SKM-1 treated with dmso at 0.1 percent for 144 hours (cell line): ENCODE measurements around the gene HOXB2.

ENCODE experiments used
- DNase-seq: peaks from one replicate; lab custom pipeline; 2025; ENCODE audit not compliant: unreplicated experiment; lab: John Stamatoyannopoulos, UW

Gene HOXB2

DNA sequence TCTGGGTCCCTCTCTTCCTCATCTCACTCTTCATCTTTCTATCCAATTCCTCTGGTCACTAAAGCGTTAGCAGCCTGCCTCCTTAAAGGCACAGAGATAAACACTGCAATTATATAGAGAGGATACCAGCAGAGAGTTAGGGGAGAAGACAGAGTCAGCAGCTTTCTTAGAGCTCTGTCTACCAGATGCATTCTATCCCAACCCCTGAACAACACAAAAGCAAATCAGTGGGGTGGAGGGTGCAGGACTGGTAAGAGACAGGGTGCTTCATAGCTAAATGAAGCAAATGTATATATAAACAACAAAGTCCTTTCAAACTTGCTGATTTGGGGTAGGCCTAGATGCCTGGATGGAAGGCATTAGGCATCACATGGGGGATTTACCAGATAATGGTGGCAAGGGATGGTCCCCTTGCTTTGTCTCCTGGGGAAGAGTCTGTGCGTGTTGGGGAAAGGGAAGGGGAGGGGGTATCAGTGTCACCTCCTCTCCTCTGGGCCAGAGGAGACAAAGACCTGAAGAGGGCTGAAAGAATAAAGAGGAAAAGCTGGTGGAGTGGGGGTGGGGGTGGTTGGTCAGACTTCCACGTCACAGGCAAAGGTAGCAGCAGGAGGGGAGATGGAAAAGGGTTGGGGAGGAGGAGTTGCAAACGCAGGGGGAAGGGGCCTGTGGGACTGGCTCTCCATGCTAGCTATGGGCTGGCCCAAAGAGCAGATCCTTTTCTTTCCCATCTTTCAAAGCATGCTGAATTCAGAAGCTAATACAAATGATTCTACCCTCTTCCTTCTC is 21.2 kb upstream of the HOXB2 start:
- no peak for DNase-seq

DNA sequence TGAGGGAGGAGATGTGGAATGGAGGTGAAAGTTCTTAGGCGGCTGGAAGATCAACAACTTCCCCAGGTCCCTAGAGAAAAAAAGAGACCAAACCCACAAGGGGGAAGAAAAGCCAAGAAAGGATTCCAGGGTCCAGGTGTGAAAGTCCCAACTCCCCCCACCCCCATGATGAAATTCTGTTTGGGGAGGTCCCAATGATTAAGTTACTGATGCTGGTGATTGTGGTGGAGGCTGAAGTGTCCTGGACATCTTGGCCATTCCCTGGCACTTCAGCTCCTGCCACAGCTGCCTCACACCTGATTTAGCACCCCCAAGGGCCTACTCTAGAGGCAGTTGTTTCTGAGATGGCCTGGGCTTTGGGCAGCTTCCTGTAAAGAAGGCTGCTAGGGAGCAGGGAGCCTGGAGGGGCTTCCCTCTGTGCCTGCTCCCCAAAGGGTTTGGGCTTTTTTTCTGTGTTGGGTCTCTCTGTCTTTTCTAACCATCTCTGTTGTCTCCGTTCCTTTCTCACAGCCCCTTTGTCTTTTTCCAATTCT is 20.2 kb upstream of the HOXB2 start:
- DNase-seq = no peak

DNA sequence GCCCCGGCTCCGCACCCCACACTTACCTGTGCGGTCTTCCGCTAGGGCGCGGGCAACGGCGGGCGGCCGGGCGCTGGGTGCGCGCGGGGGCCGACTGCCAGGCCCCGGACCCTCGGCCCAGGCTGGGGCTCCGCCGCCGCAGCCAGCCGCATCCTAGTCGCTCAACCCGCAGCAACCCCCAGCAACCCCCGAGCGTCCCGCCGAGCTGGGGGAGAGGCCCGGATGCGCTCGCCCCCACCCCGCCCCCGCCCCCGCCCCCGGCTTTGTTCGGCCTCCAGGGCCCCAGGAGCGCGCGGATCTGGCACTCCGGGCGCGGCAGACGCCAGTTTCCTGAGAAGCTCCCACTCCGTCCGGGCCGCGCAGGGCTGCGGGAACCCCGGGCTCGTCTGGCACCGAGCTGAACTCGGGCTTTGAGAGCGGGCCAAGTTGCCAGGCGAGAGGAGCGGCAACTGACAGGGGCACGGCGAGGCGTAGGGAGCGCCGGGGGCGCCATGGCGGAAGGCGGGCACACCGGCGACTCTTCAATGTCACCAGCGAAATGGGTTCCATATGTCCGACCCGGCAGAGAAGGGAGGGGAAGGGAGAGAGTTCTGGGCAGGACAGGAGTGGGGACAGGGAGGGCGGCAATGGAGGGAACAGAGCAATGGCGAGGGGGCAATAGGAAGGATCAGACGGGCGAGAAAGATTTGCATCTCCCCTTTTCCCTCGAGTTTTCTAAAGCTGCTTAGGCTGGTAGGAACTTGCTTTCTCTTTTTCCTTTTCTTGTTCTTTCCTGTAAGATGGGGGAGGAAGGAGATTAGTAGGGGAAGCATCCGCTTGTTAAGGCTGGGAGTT is 19.5 kb upstream of the HOXB2 start:
- no peak for DNase-seq

DNA sequence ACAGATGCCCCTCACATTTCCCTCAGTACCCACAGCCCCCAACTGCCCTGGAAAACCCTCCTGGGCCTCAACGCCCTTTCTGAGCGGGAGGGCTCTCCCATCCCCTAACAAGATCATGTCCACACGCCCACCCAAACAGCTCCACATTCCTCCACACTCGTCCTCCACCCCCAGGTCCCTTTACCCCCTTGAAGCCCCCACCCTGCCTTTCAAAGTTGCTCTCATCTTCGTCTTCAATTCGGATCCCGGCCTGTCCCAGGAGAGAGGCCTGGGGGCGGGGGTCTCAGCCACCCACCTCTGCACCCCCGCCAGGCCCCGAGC is 18.9 kb upstream of the HOXB2 start:
- DNase-seq = no peak

DNA sequence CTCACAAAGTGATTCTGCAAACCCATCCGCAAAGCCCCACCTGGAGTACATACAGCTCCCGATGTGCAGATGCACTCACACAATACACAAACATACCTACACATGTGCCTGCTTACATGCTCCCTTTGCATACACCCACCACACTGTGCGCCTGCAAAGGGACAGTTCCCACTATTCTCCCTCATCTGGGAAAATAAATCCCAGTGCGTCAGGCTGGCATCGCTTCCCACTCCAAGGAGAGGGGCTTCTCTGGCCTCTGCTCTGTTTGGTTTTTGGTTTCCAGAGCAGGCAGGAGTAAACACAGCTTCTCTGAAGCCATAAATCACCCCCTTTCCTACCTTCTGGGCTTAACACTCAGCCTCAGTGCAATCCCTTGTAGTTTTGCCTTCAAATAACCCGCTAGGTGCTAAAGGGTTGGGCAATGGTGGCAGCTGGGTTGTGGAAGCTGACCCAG is 18.5 kb upstream of the HOXB2 start:
- no peak for DNase-seq

DNA sequence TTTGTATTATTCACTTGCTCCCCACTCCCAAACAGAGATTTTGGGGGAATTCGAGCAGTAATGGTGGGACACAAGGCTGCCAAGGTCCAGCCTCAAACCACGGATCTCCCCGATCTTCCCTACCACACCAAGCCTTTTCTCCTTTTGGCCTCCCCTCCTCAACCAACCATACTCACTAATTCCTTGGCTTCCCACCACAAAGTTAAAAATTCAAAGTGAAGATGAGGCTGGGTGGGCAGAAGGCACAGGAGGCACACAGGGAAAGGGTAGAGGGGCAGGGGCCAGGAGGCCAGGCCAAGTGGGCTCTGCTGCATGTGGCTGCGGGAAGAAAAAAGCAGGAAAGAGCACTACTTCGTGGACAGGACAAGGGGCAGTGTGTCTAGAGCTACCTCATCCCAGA is 18.0 kb upstream of the HOXB2 start:
- DNase-seq = no peak

DNA sequence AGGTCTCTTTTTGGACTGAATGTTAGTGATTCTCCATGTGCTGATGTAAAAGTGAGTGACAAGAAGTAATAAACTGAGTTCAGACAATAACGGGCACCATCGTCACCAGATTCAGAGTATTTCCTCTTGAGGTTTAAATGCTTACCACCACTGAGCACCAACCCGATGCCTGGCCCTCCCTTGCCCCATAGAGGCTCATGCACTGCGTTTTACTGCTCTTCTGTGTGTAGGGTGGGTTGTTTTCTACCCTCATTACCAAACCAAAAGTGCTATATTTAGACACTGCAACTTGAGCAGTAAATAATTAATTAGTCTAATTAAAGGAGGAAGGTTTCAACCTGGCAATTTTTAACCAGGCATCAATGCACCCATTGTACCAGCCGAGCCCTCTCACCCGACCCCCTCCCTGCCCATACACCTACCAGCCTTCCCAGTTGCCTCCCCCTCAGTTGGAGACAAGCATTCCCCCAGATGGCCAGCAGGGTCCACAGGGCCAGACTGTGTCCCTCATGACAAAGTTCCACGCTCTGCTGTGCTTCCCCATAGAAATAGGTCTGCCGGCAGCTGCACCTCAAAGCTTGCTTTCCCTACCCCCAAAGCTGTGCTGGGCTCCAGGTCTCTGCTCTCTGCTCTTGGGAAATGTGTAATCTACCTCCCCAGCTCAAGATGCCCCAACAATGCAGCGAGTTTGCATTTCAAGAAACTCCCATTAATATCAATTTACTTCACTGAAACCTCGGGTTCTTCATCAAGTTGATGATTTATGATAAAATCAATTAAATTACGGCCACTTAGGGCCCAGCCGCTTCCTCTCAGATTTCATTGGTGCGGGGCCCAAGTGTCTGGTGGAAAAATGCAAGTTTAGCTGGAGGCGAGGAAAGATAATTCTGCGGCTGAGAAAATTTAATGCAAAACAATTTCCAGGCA is 17.2 kb upstream of the HOXB2 start:
- no peak for DNase-seq

DNA sequence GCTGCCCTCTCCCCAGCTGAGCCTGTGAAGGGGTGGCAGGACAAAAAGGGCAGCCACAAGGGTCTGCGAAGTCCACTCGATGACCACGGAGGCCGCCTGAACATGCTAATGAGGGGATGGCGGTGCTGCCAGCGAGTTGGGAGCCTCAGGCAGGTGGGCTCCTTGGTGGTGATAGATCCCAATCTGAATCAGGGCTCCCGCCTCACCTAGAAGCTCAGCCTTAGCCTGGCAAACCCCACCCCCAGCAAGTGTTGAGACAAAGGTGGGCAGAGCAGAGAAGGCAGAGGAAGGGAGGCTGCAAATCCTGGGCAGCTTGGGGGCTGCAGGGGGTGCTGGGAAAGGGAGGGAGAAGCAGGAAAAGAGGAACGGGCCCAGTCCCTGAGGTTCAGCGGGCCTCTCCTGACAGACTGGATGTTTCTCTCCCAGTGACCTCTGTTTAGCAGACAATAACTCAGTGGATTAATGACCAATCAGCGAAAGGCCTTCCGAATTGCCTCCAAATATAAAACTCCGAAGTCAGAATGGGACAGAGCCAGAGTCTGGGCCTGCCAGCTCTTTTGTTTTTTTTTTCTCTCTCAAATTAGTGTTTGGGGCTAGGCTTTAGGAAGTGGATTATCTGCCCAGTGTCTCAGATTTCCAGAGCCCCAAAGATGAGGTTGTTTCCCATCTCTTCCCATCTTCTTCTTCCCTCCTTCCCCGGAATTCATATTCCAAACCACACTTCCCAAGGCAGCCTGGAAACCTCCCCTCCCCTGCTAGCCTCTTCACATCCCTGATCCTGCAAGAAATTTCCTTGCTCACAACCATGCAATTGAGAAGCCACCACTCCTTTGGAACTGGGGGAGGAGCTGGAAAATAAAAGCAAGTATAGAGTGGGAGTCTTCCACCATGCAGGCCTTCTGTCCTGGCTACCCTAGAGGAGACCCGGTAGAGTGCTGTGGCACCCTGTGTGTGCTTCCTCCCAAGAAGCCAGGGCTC is 15.2 kb upstream of the HOXB2 start:
- no peak for DNase-seq

DNA sequence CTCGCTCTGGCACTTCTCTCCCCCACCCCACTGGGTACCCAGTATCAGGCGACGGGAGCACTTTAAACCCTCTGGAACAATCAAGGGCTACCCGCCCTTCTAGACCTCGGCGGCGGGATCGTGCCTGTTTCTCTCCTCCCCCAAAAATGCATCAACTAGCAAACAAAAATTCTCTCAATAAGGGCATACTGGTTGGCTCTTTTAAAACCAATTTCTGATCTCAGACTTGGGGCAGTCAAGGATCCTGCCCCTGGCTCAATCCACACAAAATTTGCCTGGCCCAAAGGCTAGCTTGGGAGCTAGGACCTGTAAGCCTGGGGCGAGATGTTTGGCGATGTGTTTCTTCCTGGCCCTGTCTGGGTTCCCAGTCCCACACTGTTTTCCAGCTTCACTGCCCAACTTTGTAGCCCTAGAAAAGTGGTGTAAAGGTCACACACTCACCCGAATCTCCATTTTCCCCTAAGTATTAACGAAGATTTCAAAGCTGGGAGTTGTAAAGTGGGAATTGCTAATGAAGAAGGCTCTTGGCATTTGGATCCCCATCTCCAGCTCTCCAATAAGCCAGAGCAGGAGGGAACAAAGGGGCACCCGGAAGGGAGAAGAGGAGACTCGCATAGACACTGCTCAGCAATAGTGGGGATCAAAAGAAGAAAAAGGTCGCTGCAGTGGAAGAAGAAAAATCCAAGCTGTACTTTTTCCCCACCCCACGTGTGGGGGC is 14.4 kb upstream of the HOXB2 start:
- DNase-seq = no peak

DNA sequence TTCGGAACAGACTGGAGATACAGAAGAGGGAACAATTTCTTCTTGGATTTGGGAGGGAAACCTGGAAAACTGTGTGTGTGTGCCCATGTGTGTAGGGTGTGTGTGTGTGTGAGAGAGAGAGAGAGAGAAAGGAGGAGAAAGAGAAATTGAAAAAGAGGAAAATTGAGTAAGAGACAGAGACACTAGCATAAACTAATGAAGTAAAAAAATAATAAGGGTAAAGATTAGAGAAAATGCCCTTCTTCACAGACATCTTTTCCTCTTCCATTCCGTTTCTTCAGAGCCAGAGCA is 13.9 kb upstream of the HOXB2 start:
- DNase-seq = no peak

DNA sequence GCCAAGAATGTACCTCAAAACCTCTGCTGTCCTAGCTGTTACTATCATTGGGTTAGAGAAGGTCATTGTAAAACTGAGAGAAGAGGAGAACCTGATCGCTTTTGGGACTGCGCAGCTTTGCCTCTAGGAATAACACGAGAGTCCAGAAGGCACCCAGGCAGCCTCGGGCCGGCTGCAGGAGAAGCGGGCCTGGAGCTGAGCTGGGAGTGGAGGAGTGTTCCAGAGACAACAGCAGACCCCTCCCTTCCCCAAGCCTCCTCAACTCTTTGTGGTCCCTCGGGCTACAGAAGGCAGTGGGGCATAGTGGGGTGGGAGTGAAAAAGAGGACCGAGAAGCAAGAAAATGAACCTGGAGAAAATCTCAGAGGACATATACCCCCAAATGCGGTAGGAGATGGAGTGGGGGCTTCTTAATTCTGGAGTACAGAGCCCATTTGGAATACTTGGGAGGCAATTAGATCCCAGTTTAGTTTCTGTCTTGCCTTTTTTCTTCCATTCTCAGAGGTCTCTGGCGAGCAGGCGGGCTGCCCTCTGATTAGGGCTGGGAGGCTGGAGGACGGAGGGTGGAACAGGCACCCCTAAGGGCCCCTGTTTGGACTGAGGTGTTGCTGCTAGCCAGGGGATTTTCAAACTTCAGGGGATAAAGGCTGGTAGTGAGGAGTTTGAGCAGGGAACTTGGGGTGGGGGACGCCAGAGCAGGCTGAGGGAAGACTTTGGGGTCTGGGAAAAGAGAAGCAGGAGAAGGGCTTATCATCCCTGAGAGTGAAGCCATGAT is 13.3 kb upstream of the HOXB2 start:
- DNase-seq = no peak

DNA sequence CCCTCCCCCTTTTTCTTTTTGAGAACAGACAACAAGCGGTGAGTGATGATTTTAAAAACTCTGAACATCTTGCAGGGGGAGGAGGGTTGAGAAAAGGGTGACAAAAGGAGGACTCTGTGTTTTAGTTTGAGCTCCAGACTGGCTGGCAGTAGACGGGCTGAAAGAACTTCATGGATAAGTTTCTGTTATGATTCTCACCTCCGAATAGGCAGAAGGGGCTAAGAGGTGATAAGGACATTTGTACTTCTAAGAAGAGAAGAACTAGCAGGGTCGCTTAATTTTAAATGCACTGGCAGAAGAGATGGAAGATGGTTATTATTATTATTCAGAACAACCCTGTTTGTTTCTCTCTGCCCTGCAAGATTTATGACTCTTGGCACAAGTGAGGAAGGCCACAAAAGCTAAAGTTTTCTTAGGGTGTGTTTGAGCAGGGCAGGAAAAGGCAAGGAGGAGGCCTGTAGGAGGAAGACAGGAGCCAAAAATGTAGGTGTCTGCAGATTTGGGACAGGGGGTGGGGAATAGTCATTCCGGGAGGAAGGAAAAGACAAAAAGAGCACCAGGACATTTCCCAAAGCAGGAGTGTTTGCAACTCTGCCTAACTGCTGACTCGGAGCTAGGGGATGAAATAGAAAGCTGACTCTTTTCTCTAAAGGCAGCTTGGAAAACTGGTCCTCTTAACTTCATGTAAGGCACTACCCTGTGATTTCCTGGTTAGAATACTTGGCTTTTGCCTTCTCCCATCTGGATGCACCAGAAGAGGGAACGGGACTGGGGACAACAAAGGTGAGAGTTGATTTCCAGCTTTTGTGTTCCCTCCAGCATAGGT is 11.9 kb upstream of the HOXB2 start:
- no peak for DNase-seq

DNA sequence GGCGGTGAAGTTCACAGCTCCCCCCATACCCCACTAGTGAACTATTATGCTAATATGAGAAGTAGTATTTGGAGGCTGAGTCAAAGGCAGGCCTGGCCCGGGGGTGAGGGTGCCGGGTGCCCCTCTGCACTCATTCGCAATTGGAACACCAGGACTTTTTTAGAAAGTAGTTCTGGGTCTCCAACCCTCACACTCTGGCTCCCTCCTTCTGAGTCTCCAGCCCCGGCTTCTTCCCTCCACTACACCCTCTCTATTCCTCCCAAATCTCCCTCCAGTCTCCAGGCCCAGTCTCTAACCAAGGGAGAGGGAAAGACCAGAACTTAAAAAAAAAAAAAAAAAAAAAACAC is 11.3 kb upstream of the HOXB2 start:
- no peak for DNase-seq

DNA sequence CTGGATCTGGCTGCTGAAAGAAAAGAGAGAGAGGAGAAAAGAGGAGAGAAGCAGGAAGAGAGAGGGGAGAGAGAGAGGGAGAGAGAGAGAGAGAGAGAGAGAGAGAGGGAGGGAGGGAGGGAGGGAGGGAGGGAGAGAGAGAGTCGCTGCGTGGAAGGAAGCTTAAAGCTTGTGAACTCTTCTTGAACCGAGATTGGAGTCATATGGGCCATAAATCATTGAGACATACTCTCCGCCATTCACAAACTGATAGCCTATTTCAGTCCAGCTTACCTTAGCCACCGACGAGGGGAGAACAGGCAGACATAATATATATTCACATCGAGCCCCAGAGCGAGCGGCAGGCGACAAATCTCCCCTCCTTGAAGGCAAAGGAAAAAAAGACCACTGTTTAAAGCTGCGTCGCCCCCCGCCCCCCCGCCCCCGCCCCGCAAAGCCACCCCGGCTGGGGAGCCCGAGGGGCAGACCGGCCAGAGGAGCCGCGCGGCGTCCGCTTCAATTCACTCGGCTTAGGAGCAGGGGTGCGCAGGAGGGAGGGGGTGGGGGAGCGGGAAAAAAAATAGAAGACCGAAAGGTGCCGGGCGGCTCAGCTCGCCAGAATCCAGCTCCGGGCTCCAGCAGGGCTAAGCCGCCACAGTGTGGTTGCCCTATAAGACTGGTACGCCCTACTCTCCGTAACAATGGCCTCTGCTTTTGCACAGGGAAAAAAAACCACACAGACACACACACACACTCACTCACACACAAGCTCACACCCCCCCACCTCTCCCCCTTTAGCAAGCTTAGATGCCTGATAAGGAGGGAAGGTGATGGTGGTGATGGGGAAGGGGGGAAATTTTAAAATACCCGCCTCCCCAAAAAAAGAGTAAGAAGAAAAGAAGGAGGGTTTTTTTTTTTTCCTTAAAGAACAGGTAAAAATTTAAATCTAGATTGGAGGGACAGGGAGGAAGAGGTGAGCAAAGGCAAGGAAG is 10.6 kb upstream of the HOXB2 start:
- DNase-seq = no peak

DNA sequence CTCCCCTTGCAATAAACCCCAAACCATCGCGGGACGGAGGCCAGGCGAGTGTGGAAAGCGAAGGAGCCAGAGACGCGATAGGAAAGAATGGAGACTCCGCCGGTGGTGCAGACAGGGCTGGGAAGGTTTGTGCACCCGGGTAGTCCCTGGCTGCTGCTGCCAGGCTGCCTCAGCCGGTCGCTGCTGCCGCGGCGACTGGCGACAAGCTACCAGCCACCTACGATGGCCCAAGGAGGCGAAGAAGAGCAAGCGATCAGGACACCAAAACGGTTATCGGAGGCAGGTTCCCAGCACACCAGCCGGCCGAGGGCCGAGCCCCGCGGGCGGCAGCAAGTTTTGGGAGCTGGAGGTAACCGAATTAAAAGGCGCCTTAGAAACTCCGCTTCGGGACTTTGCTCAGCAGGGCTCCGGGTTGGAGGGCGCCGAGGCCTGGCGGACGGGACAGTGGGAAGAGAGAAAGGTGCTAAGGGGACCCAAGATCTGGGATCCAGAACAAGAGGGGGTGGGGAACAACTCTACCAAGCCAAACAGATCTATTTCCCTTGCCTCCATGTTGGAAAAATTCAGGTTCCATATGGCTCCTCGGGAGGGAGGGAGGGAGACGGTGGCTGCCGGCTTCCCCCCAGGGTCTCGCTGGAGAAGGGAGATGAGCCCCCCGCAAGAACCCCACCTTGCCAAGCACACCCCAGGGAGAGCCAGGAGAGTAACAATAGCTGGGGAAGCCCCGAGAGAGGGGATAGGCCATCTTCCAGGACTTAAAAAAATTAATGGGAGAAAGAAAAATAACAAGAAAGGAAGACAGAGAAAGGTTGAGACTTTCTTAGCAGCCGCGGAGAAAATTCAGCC is 9.7 kb upstream of the HOXB2 start:
- no peak for DNase-seq

DNA sequence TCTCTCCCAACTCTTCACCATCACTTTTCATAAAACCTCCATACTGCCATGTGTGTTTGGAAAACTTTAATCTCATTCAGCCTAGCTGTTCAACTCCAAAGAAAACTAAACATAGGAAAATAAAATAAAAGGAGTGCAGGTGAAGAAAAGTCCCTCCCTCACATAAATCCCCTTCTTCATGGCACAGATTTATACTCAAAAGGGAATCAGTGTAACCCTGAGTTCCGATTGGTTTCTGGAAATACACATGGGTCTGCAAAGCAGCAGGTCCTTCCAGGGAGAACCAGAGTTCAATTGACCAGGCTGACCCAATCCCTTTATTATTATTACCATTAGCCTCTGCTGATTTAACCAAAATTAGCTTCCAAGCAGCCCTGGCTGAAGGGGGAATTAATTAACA is 8.9 kb upstream of the HOXB2 start:
- no peak for DNase-seq
